ENCODE results near the gene FBXW8.
"Not testable (repeated sequence)": the region's sequence is repeated elsewhere in the genome, so short reads cannot be mapped to it uniquely, and the experiment has no call there.

Gene FBXW8

DNA sequence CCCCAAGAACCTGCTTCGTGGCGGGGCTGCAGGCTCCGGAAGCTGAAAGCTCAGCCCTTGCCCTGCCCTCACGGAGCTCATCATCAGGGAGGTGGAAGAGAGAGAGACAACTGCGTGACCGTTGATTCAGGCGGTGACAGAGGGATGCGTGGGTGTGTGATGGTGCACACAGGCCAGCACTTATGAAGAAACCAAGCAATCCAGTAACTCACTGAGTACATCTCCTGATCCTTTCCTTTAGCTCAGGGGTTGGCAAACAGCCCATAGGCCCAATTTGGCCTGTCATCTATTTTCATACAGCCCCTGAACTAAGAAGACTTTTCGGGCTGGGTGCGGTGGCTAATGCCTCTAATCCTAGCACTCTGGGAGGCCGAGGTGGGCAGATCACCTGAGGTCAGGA, 138.5 kb downstream of the FBXW8 start:
- H3K4me3 ChIP-seq (ENCODE audit: low read depth, low read length): no peak overlapping the region
- TF ChIP-seq, protein P1, sequence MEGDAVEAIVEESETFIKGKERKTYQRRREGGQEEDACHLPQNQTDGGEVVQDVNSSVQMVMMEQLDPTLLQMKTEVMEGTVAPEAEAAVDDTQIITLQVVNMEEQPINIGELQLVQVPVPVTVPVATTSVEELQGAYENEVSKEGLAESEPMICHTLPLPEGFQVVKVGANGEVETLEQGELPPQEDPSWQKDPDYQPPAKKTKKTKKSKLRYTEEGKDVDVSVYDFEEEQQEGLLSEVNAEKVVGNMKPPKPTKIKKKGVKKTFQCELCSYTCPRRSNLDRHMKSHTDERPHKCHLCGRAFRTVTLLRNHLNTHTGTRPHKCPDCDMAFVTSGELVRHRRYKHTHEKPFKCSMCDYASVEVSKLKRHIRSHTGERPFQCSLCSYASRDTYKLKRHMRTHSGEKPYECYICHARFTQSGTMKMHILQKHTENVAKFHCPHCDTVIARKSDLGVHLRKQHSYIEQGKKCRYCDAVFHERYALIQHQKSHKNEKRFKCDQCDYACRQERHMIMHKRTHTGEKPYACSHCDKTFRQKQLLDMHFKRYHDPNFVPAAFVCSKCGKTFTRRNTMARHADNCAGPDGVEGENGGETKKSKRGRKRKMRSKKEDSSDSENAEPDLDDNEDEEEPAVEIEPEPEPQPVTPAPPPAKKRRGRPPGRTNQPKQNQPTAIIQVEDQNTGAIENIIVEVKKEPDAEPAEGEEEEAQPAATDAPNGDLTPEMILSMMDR (IDR thresholded peaks at IDR 0.05; ENCODE audit: low read depth, low read length, missing control alignments): no peak
- no peak for DNase-seq (ENCODE audit: low read depth)

DNA sequence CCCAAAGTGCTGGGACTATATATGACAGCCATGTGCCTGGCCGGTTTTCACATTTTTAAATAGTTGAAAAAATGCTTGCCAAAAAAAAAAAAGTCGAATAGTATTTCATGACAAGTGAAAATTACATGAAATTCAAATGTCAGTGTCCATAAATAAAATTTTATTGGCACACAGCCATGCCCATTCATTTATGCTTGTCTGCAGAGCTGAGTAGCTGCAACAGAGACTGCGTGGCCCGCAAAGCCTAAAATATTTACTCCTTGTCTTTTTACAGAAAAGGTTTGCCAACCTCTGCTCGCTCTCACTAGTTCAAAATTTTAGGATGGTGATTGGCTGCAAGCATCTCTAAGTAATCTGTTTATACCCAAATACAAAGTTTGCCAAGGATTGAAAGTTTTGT, 139.3 kb downstream of the FBXW8 start:
- H3K4me3 ChIP-seq (ENCODE audit: low read depth, low read length): no peak overlapping the region
- TF ChIP-seq, protein P1 (IDR thresholded peaks at IDR 0.05; ENCODE audit: low read depth, low read length, missing control alignments): no peak
- no peak for DNase-seq (ENCODE audit: low read depth)

DNA sequence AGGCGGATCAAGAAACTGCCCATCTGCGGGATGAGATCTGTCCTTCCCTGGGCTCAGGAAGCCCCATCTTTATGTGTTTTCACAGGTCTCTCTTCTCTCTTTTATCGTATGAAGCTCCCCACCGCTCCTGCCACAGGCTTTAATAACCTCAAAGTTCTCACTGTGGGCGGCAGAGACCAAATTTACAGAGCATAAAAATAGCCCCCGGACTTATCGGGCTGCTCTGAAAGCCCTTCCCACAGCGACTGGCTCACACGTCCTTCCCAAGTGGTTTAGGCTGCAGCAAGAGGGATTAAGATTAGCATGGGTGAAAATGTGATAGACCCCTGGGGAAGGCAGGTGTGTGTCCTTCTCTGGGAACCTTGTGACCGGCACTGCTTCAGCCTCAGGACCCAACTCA, 140.6 kb downstream of the FBXW8 start:
- H3K4me3 ChIP-seq (ENCODE audit: low read depth, low read length): no peak overlapping the region
- DNase-seq (ENCODE audit: low read depth): no peak
- TF ChIP-seq, protein P1 (IDR thresholded peaks at IDR 0.05; ENCODE audit: low read depth, low read length, missing control alignments): no peak

DNA sequence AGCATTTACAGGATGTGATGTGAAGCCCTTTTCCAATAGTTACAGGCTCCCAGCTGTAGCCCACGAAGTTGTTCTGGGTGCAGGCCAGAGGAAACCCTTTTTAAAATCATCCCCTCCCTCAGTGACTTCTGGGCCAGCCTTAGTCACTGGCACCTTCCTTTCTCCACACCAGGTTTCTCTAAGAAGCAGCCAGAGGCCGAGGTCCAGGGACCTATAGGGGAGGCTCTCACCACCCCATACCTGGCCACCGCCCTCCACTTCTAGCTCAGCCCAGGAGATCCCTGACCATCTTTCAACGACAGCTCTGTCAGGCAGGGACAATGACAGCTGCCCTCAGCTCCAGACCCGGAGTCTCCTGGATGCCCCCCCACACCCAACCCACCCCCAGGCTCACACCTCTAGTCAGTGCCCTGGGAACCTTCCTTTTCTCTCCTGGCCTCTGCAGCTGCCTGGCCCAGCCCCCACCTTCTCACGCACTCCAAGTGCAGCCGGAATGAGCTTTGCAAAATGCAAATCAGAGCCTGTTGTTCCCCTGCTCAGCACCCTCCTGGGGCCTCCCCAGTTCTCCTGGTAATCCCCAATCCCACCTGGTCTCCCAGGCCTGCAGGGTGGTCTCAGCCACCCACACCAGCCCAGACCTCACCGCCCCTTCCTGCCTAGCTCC, 141.8 kb downstream of the FBXW8 start:
- no peak overlapping the region for H3K4me3 ChIP-seq (ENCODE audit: low read depth, low read length)
- no peak for DNase-seq (ENCODE audit: low read depth)
- TF ChIP-seq, protein P1 (IDR thresholded peaks at IDR 0.05; ENCODE audit: low read depth, low read length, missing control alignments): no peak

DNA sequence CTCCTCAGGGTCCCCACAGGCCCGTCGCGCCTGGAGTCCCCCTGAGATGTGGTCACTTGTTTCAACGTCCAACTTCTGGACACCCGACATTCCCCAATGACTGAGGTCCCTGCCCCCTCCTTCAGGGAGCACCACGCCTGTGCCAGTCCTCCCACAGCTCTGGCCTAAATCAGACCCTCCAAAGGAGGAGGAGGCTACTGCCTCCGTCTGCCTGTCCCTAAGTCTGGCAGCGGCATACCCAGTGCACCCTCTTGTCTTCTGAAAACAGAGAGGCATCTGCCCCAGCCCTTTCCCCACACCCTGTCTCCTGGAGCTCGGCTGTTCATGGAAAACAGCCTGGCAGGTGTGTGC, 142.3 kb downstream of the FBXW8 start:
- H3K4me3 ChIP-seq (ENCODE audit: low read depth, low read length): no peak overlapping the region
- DNase-seq (ENCODE audit: low read depth): no peak
- TF ChIP-seq, protein P1 (IDR thresholded peaks at IDR 0.05; ENCODE audit: low read depth, low read length, missing control alignments): no peak

DNA sequence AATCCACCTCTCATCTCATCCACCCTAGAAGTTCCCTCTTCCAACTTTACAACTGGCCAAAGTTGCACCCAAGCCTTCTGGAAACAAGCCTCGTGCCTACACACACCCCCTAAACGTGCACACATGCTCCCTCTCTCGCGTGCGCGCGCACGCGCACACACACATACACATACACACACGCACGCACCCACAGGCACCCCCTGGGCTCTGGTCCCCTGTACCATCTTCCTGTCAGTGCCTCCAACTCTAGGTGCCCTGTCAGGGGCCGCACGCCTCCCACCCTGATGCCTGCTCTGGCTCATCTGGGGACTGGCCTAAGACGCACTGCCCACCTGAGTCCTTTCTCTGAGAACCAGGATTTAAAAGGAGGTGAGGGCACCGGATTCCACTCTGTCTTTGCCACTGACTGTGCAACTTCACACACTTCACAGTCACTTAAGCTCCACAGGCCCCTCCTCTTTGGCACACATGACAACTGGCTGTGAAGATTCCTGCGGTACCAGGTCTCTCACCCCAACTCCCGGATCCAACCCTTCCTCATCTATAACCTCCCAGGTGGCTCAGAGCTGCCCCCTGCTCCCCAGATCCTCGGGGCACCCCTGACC, 142.9 kb downstream of the FBXW8 start:
- no peak overlapping the region for H3K4me3 ChIP-seq (ENCODE audit: low read depth, low read length)
- no peak for DNase-seq (ENCODE audit: low read depth)
- TF ChIP-seq, protein P1 (IDR thresholded peaks at IDR 0.05; ENCODE audit: low read depth, low read length, missing control alignments): no peak

DNA sequence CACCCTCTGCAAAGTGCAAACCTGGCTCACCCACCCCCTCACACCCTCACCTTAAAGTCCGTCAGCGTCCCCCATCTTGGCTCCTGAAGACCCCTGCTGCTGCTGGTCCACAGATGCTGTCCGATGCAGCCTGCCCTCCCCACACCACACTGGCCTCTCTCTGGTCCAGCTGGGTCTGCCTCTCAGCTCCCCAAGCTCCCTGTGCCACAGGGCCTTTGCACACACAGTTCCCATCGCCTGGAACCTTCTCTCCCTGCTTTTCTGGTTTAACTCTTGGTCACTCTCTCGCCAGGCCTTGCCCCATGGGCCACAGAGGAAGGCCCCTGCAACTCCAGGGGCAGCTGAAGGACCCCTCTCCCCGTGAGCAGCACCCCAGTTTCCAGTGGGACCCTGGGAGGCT, 143.5 kb downstream of the FBXW8 start:
- no peak overlapping the region for H3K4me3 ChIP-seq (ENCODE audit: low read depth, low read length)
- DNase-seq (ENCODE audit: low read depth): no peak
- TF ChIP-seq, protein P1 (IDR thresholded peaks at IDR 0.05; ENCODE audit: low read depth, low read length, missing control alignments): no peak

DNA sequence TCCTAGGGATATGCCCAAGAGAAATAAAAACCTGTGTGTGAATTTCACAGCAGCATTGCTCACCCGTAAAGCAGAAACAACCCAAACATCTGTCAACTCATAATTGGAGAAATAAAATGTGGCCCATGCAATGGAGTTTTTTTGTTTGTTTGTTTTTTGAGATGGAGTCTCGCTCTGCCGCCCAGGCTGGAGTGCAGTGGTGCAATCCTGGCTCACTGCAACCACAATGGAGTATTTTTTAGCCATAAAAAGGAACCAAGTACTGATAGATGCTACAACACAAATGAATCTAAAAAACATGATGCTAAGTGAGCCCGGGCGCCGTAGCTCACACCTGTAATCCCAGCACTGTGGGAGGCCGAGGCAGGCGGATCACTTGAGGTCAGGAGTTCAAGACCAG, 146.9 kb downstream of the FBXW8 start:
- not testable (repeated sequence) for H3K4me3 ChIP-seq (ENCODE audit: low read depth, low read length); DNase-seq (ENCODE audit: low read depth)

All from GM12864 (cell line).